ENCODE measurements around the gene FTSJ1. TPM values are rescaled to one million over a fixed set of nuclear protein-coding genes. Genes with fewer than 3 reads are reported as not detected.
A peak's percentile ranks its signal among the peaks of the same experiment; 100 is the strongest.

FTSJ1 gene
- total RNA-seq, 3 donors from 2014 or later = 22.1 to 22.8 (median 22.7) TPM

DNA sequence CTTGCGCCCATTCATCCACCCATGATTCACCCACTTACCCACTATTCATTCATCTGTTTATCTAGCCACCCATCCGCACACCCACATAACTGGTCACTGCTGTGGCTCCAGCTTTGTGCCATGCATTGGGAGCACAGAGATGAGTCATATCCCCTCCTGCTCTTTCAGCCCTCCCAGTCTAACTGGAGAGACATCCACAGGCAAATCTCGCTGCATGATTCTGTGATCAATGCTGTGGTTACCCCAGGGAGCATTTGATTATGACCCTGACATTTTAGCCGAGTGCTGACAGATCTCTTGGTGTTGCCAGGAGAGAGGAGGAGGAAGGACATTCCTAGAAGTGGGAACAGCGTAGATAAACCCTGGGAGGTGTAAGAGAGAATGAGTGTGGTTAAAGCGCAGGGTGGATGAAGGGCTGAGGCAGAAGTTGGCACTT, 22.4 kb downstream of the FTSJ1 start:
- H3K4me3 ChIP-seq = no peak overlapping the region
- TF ChIP-seq, protein P1, sequence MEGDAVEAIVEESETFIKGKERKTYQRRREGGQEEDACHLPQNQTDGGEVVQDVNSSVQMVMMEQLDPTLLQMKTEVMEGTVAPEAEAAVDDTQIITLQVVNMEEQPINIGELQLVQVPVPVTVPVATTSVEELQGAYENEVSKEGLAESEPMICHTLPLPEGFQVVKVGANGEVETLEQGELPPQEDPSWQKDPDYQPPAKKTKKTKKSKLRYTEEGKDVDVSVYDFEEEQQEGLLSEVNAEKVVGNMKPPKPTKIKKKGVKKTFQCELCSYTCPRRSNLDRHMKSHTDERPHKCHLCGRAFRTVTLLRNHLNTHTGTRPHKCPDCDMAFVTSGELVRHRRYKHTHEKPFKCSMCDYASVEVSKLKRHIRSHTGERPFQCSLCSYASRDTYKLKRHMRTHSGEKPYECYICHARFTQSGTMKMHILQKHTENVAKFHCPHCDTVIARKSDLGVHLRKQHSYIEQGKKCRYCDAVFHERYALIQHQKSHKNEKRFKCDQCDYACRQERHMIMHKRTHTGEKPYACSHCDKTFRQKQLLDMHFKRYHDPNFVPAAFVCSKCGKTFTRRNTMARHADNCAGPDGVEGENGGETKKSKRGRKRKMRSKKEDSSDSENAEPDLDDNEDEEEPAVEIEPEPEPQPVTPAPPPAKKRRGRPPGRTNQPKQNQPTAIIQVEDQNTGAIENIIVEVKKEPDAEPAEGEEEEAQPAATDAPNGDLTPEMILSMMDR (IDR thresholded peaks at IDR 0.05) = no peak
- intact Hi-C loops (cut with DNase I, micrococcal nuclease) = no loop called here
- H3K9me3 ChIP-seq = no peaks in the 10 kb centered on the region
- ATAC-seq = no peak
- H3K36me3 ChIP-seq (ENCODE audit: low read depth) = no peaks in the 10 kb centered on the region
- H3K4me1 ChIP-seq (ENCODE audit: low read depth) = no peaks in the 10 kb centered on the region
- no peak for DNase-seq

DNA sequence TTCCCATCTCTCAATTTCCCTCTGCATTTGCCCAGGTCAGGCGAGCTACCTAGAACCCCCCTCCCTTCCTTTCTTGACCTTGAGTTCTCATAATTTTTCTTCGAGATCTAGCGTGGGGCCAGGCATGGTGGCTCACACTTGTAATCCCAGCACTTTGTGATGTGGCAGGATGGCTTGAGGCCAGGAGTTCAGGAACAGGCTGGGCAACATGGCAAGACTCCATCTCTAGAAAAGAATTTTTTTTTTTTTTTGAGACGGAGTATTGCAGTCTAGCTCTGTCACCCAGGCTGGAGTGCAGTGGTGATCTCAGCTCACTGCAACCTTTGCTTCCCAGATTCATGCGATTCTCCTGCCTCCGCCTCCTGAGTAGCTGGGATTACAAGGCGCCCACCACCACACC, 28.3 kb downstream of the FTSJ1 start:
- DNase-seq (no peak), ATAC-seq (no peak)
- Histone ChIP-seq H3K36me3 (ENCODE audit: low read depth) (no peaks in the 10 kb centered on the region), H3K4me1 (ENCODE audit: low read depth) (no peaks in the 10 kb centered on the region), H3K4me3 (no peak overlapping the region), H3K9me3 (no peaks in the 10 kb centered on the region)
- TF ChIP-seq, protein P1 (IDR thresholded peaks at IDR 0.05) = no peak
- intact Hi-C loops (cut with DNase I, micrococcal nuclease) = no loop called here

DNA sequence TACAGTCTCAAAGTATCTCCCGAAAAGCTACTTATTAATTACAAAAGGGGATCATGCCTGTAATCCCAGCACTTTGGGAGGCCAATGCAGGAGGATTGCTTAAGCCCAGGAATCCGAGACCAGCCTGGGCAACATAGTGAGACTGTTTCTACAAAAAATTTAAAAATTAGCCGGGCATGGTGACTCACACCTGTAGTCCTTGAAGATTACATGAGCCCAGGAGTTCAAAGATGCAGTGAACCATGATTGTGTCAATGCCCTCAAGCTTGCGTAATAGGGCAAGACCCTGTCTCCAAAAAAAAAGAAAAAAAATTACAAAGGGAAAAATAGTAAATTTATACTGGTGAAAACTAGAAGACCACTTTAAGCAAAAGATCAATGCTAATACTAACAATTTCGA, 29.5 kb downstream of the FTSJ1 start:
- ATAC-seq = no peak
- intact Hi-C loops (cut with DNase I, micrococcal nuclease) = no loop called here

DNA sequence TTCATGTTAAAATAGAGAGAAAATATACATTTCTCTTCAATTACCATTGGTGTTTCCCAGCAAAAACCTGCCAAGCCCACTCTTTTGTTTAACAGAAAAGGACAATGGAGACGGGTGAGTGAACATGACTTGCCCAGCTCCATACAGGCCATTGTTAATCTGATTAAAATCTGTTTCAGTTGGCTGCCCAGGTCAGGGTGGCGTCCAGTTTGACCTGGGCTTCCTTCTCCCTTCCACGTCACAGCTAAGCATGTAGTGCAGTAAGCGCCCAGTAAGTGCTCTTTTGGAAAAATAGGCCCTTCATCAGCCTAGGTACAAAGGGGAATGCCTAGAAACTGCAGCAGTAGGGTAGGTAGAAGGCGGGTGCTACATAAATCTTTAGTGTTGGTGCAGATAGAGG, 31.2 kb downstream of the FTSJ1 start:
- Histone ChIP-seq H3K36me3 (ENCODE audit: low read depth) (no peaks in the 10 kb centered on the region), H3K4me3 (no peak overlapping the region), H3K4me1 (ENCODE audit: low read depth) (no peaks in the 10 kb centered on the region), H3K9me3 (no peaks in the 10 kb centered on the region)
- DNase-seq (no peak), ATAC-seq (no peak)
- TF ChIP-seq, protein P1 (IDR thresholded peaks at IDR 0.05) = no peak
- intact Hi-C loops (cut with DNase I, micrococcal nuclease) = no loop called here

More for the DNA sequence above, 29.5 kb downstream of the FTSJ1 start:
- no peak for DNase-seq
- TF ChIP-seq, protein P1 (IDR thresholded peaks at IDR 0.05) = no peak
- Histone ChIP-seq H3K9me3 (no peaks in the 10 kb centered on the region), H3K4me1 (ENCODE audit: low read depth) (no peaks in the 10 kb centered on the region), H3K4me3 (no peak overlapping the region), H3K36me3 (ENCODE audit: low read depth) (no peaks in the 10 kb centered on the region)

DNA sequence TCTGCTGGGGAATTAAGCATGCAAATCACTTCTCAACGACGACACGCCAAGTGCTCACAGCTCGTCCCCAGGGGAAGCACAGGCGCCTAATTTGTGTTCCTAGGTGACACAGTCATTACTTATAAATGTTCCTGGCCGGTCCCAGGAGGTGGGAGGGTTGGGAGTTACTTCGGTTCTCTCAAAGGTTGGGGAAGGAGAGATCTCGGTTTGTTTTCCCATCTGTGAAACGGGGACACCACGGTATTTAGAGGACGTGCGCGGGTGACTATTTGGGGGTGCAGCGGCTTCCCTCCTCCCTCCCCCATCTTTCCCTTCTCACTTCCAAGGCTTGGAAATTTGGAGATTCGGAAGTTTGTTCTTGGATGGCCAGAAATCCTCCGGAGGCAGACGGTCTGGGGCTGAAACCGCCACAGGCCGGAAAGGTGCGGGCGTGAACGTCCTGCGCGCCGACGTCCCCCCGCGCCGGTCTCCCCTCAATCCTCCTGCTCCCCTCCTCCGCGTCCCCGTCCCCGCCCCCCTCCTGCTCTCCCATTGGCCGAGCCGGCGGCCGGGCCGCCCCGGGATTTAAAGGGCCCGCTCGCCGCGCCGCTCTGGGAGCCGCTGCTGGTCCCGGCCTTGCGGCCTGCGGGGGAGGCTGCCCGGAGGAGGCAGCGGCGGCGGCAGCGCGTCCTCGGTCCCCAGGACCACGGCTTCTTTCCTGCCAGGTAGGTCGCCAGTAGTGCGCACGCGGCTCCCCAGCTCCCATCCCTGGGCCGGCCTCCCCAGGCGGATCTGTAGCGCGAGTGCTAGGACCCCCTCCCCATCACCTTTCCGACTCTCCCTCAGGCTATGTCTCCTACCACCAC, 32.6 kb downstream of the FTSJ1 start, which contains the start of gene PORCN:
PORCN (plus strand) TSS at position 593 of the 845 bp plus-strand sequence. CDS start 829 bp downstream, outside the sequence.
- DNase-seq (peak; percentile 83 to 89 (median 89)), ATAC-seq (peak; percentile 96)
- TF ChIP-seq, protein P1 (IDR thresholded peaks at IDR 0.05) = no peak
- no peaks in the 10 kb centered on the region for H3K4me1 ChIP-seq (ENCODE audit: low read depth)
- no peaks in the 10 kb centered on the region for H3K9me3 ChIP-seq
- intact Hi-C loops (cut with DNase I, micrococcal nuclease) = no loop called here
- no peaks in the 10 kb centered on the region for H3K36me3 ChIP-seq (ENCODE audit: low read depth)
- peak within 1 kb of the TSS; percentile 32 for H3K4me3 ChIP-seq

All from mucosa of descending colon (tissue), 3 donors.